Mesothelial cell of epicardium (in vitro differentiated cells): ENCODE measurements around the gene VAC14. TPM values are rescaled to one million over a fixed set of nuclear protein-coding genes. Genes with fewer than 3 reads are reported as not detected.

Experiments used
- DNase-seq, 2 experiments: peaks; one replicate each; pipeline ENCODE4 v3.0.0; 2021; ENCODE audit warnings: low spot score in 2 of 2; ENCODE audit not compliant: unreplicated experiment in 2 of 2
- H3K27ac Mint-ChIP-seq: 2 replicates; pipeline ENCODE4 v1.8.0; 2021; ENCODE audit warnings: mixed read lengths
- H3K27me3 Mint-ChIP-seq: 2 replicates; pipeline ENCODE4 v1.8.0; 2021; ENCODE audit warnings: low read depth, mixed read lengths
- H3K36me3 Mint-ChIP-seq: 2 replicates; pipeline ENCODE4 v1.8.0; 2021; ENCODE audit warnings: mixed read lengths
- H3K4me1 Mint-ChIP-seq: 2 replicates; pipeline ENCODE4 v1.8.0; 2021; ENCODE audit warnings: mixed read lengths
- H3K4me3 Mint-ChIP-seq: 2 replicates; pipeline ENCODE4 v1.8.0; 2021; ENCODE audit warnings: mild to moderate bottlenecking, moderate library complexity, mixed read lengths
- H3K9me3 Mint-ChIP-seq: 2 replicates; pipeline ENCODE4 v1.8.0; 2021; ENCODE audit warnings: mixed read lengths
- total RNA-seq: library from RNA; stranded (reverse); gene quantifications from 3 replicates; pipeline ENCODE4 v1.2.1, GENCODE V29; 2021
- TF ChIP-seq, protein P1 (sequence below): fragments of 200-600 bp; sonication (generic); IDR thresholded peaks from one replicate; pipeline ENCODE4 v1.5.0; 2021; ENCODE audit warnings: antibody characterized with exemption; ENCODE audit not compliant: unreplicated experiment

Gene VAC14
- total RNA-seq, 1 donor from 2014 or later = 39.1 TPM

- DNase-seq = no peak
- peaks cover 58% of the 10 kb centered on the region for H3K27me3 Mint-ChIP-seq
- no peak overlapping the region for H3K27ac Mint-ChIP-seq
- peaks cover 12% of the 10 kb centered on the region for H3K9me3 Mint-ChIP-seq
- H3K4me3 Mint-ChIP-seq = no peak overlapping the region
- TF ChIP-seq, protein P1, sequence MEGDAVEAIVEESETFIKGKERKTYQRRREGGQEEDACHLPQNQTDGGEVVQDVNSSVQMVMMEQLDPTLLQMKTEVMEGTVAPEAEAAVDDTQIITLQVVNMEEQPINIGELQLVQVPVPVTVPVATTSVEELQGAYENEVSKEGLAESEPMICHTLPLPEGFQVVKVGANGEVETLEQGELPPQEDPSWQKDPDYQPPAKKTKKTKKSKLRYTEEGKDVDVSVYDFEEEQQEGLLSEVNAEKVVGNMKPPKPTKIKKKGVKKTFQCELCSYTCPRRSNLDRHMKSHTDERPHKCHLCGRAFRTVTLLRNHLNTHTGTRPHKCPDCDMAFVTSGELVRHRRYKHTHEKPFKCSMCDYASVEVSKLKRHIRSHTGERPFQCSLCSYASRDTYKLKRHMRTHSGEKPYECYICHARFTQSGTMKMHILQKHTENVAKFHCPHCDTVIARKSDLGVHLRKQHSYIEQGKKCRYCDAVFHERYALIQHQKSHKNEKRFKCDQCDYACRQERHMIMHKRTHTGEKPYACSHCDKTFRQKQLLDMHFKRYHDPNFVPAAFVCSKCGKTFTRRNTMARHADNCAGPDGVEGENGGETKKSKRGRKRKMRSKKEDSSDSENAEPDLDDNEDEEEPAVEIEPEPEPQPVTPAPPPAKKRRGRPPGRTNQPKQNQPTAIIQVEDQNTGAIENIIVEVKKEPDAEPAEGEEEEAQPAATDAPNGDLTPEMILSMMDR = no peak
- H3K36me3 Mint-ChIP-seq = no peaks in the 10 kb centered on the region
- peaks cover 10% of the 10 kb centered on the region for H3K4me1 Mint-ChIP-seq
These were observed 4.4 kb upstream of the VAC14 start for GRCh38 chr16:70805380-70805779.

DNA sequence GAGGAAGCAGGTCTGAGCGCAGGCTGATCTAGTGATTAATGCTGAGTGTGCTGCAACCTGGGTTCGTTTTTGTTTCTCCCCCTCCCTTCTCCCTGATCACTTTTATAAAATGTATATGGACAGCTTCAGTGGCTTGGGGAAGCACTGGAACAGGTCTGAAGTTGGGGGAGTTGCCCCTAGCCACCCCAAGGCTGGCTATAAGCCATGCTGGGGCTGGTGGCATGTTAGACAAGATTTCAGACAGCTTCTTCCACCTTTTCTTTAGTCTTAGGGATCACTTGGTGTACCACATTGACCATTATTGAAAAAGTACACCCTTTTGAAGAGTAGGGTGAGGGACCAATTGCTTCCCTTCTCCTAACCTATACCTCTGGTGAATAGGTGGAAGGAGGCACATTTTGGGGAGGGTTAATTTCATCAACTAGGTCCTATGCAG lies 3.8 kb upstream of the VAC14 start:
- Mint-ChIP-seq H3K4me3 (no peak overlapping the region), H3K36me3 (no peaks in the 10 kb centered on the region), H3K4me1 (peaks cover 16% of the 10 kb centered on the region), H3K27me3 (peaks cover 52% of the 10 kb centered on the region), H3K27ac (no peak overlapping the region), H3K9me3 (peaks cover 12% of the 10 kb centered on the region)
- TF ChIP-seq, protein P1 = no peak
- DNase-seq = no peak

DNA sequence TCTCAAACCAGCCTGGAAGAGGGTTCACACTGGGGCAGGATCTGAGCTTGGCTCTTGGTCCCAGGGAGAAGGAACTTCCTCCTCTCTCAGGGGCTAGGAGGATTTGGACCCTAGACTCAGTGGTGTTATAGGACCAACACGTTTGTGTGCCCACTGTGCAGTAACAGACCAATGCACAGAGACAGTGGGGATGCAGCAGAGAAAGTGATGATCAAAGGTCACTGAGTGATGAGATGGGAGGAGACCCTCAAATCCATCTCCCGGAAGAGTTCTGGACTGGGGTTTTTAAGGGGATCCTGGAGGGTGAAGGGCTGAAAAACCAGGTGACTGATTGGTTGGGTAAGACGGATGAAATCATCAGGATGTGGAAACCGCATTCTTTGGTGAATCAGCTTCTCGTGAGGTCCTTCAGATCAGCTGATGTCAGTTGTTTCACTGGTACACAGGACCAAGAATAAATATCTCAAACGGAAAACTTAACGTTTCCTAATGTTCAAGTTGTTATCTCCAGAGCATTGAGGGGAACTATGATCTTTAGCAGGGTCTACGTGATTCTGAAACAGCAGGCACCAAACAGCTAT lies 3.3 kb upstream of the VAC14 start:
- Mint-ChIP-seq H3K27ac (no peak overlapping the region), H3K4me1 (peaks cover 19% of the 10 kb centered on the region), H3K27me3 (peaks cover 47% of the 10 kb centered on the region), H3K36me3 (no peaks in the 10 kb centered on the region), H3K4me3 (no peak overlapping the region), H3K9me3 (peaks cover 12% of the 10 kb centered on the region)
- TF ChIP-seq, protein P1 = no peak
- DNase-seq = no peak

DNA sequence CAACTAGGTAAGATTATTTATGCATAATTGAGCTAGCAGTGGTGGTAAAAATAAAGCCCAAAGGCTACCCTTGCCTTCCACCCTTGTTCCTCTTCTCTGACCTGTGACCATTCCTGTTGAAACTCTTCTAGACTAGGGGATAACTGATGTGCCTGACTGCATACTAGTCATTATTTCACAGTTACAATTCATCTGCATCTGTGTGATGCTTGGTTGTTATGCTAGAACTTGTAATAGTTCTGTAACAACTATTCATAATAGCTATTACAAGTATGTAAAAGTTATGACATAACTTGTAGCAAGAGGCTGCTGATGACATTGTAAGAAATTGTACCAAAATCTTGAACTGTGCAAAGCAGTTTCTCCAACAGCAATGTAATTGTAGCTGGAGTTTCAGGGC lies 2.4 kb upstream of the VAC14 start:
- Mint-ChIP-seq H3K27me3 (peaks cover 42% of the 10 kb centered on the region), H3K9me3 (peaks cover 12% of the 10 kb centered on the region), H3K4me3 (no peak overlapping the region), H3K4me1 (peaks cover 21% of the 10 kb centered on the region), H3K27ac (no peak overlapping the region), H3K36me3 (no peaks in the 10 kb centered on the region)
- TF ChIP-seq, protein P1 = no peak
- no peak for DNase-seq

DNA sequence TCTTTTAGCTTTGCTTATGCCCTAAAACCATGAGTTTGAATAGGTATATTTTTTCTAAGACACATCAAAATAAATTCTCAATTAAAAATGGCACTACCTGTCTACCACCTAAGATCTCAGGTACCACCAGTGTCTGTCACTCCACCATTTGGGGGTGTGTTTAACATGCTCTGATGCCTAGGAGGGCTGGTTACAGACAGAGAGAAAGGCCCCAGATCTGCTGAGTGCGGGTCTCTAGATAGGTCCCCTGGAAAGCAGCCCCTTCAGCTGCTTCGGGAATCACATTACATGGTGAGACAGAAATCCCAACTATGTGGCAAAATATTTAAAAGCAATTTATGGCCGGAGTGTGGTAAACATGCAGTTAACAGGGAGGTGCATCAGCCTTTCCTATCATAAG lies 653 bp upstream of the VAC14 start:
- peaks cover 27% of the 10 kb centered on the region for H3K27me3 Mint-ChIP-seq
- H3K36me3 Mint-ChIP-seq = peaks cover 5% of the 10 kb centered on the region
- peak overlapping the region; percentile 80 for H3K27ac Mint-ChIP-seq
- TF ChIP-seq, protein P1 = no peak
- peak overlapping the region; percentile 93 for H3K4me3 Mint-ChIP-seq
- DNase-seq = no peak
- H3K4me1 Mint-ChIP-seq = peaks cover 21% of the 10 kb centered on the region
- peaks cover 12% of the 10 kb centered on the region for H3K9me3 Mint-ChIP-seq
